HG03342 (cell line): ENCODE results near the gene ABCC1.
"Not testable (repeated sequence)": the region's sequence is repeated elsewhere in the genome, so short reads cannot be mapped to it uniquely, and the experiment has no call there.

Experiments
- ATAC-seq: cut with Tn5 transposase; IDR thresholded peaks from one replicate; pipeline ENCODE4 v1.9.1; 2021; ENCODE audit warnings: mild to moderate bottlenecking, moderate library complexity; ENCODE audit not compliant: unreplicated experiment

Gene ABCC1

GRCh38 chr16:16169615-16170014 lies 220.2 kb downstream of the ABCC1 start:
- no peak for ATAC-seq

GRCh38 chr16:16171332-16171919 lies 222.0 kb downstream of the ABCC1 start:
- no peak for ATAC-seq

GRCh38 chr16:16172991-16173390 lies 223.6 kb downstream of the ABCC1 start:
- no peak for ATAC-seq

- ATAC-seq: no peak
These were observed 225.9 kb downstream of the ABCC1 start for GRCh38 chr16:16175296-16175695.

GRCh38 chr16:16176328-16176727 lies 226.9 kb downstream of the ABCC1 start:
- ATAC-seq: no peak

- ATAC-seq: no peak
These were observed 229.2 kb downstream of the ABCC1 start for GRCh38 chr16:16178455-16179162.

- not testable (repeated sequence) for ATAC-seq
These were observed 232.3 kb downstream of the ABCC1 start for GRCh38 chr16:16181748-16182147.

- no peak for ATAC-seq
These were observed 233.5 kb downstream of the ABCC1 start for GRCh38 chr16:16182918-16183317.

GRCh38 chr16:16183562-16183961 lies 234.1 kb downstream of the ABCC1 start:
- no peak for ATAC-seq

- no peak for ATAC-seq
These were observed 235.2 kb downstream of the ABCC1 start for GRCh38 chr16:16184594-16184993.

GRCh38 chr16:16185095-16185494 lies 235.7 kb downstream of the ABCC1 start:
- no peak for ATAC-seq

- ATAC-seq: no peak
These were observed 237.4 kb downstream of the ABCC1 start for GRCh38 chr16:16186820-16187219.

GRCh38 chr16:16188827-16189226 lies 239.4 kb downstream of the ABCC1 start:
- no peak for ATAC-seq

GRCh38 chr16:16189842-16190241 lies 240.4 kb downstream of the ABCC1 start:
- no peak for ATAC-seq

- ATAC-seq: no peak
These were observed 241.1 kb downstream of the ABCC1 start for GRCh38 chr16:16190546-16190945.

- not testable (repeated sequence) for ATAC-seq
These were observed 241.6 kb downstream of the ABCC1 start for GRCh38 chr16:16190966-16191365.

GRCh38 chr16:16191493-16192167 lies 242.2 kb downstream of the ABCC1 start:
- ATAC-seq: no peak
